Endothelial cell of umbilical vein (primary cell): Measurements from ENCODE around the gene CDCP2. TPM values are rescaled to one million over a fixed set of nuclear protein-coding genes. Genes with fewer than 3 reads are reported as not detected.

Experiments used
- BruUV-seq: library from RNA; stranded (reverse); fragments of 400-500 nt; replicated peaks from 2 replicates; lab custom pipeline; 2021; lab: Mats Ljungman, UMichigan
- CTCF ChIA-PET: fragments of 300-600, 350-600 bp; sonication (Branson Sonifier 250); formaldehyde crosslinking; loops from one replicate; lab custom pipeline; 2021; ENCODE audit warnings: antibody characterized with exemption, inconsistent platforms; lab: Charles Lee
- POLR2A ChIA-PET: fragments of 300-600, 350-600 bp; sonication (Branson Sonifier 250); formaldehyde crosslinking; loops from one replicate; lab custom pipeline; 2021; ENCODE audit warnings: antibody characterized with exemption, inconsistent platforms; lab: Charles Lee
- DNase-seq: peaks from one replicate; pipeline ENCODE4 v3.0.0-alpha.2; 2011; ENCODE audit warnings: low read depth, low spot score
- FAIRE-seq: peaks from 2 replicates; lab custom pipeline; 2011; peaks lifted over from hg19 to GRCh38; lab: Jason Lieb, UNC
- H2AFZ ChIP-seq: 2 replicates; pipeline ENCODE4 v1.6.0; 2012; ENCODE audit warnings: low read depth, low read length, control low read depth, inconsistent platforms
- H3K27ac ChIP-seq: 2 replicates; pipeline ENCODE4 v1.5.1; 2011; ENCODE audit warnings: low read depth, mild to moderate bottlenecking, control low read depth, low read length, moderate library complexity; ENCODE audit not compliant: insufficient read depth
- H3K27me3 ChIP-seq, 2 experiments: 2 replicates each; pipeline versions ENCODE4 v1.6.0 to v1.6.1; 2011; ENCODE audit warnings: low read length in 2 of 2, mixed read lengths in 1 of 2; ENCODE audit not compliant: control insufficient read depth in 2 of 2, insufficient read depth in 2 of 2
- H3K36me3 ChIP-seq, 2 experiments: 2 replicates in 1 of 2; 3 replicates in 1 of 2; pipeline ENCODE4 v1.5.1; 2011; ENCODE audit warnings: low read length in 2 of 2, mild to moderate bottlenecking in 1 of 2, moderate library complexity in 1 of 2; ENCODE audit not compliant: control insufficient read depth in 2 of 2, insufficient read depth in 2 of 2; ENCODE audit errors: extremely low read depth in 1 of 2
- H3K4me1 ChIP-seq: 3 replicates; pipeline ENCODE4 v1.5.1; 2011; ENCODE audit warnings: mild to moderate bottlenecking, low read length; ENCODE audit not compliant: control insufficient read depth, insufficient read depth; ENCODE audit errors: extremely low read depth
- H3K4me2 ChIP-seq: 2 replicates; pipeline ENCODE4 v1.6.1; 2011; ENCODE audit warnings: low read length, control low read depth, mixed read lengths; ENCODE audit not compliant: insufficient read depth
- H3K4me3 ChIP-seq, 3 experiments: fragments of 200-600 bp in 1 of 3; sonication (generic), shearing (Covaris generic) in 1 of 3; replicated peaks in 1 of 3; 2 replicates each; pipeline ENCODE4 v1.5.1; 2011 to 2016; ENCODE audit warnings: control low read depth in 3 of 3, low read length in 3 of 3, mild to moderate bottlenecking in 2 of 3, inconsistent platforms in 1 of 3, low read depth in 1 of 3, moderate library complexity in 1 of 3; ENCODE audit not compliant: insufficient read depth in 1 of 3
- H3K79me2 ChIP-seq: 2 replicates; pipeline ENCODE4 v1.6.0; 2012; ENCODE audit warnings: low read length, inconsistent platforms; ENCODE audit not compliant: control insufficient read depth, insufficient read depth
- H3K9ac ChIP-seq: replicated peaks from 2 replicates; pipeline ENCODE3; 2011; ENCODE audit warnings: low read length, control low read depth; ENCODE audit not compliant: insufficient read depth; ENCODE audit errors: extremely low read depth
- H3K9me1 ChIP-seq: replicated peaks from 3 replicates; pipeline ENCODE4 v1.6.0; 2011; ENCODE audit warnings: mild to moderate bottlenecking, low read length; ENCODE audit not compliant: control insufficient read depth, insufficient read depth; ENCODE audit errors: extremely low read depth
- H3K9me3 ChIP-seq: replicated peaks from 2 replicates; pipeline ENCODE4 v1.5.1; 2012; ENCODE audit warnings: low read length, inconsistent platforms; ENCODE audit not compliant: control insufficient read depth, insufficient read depth
- H4K20me1 ChIP-seq: replicated peaks from 2 replicates; pipeline ENCODE3; 2011; ENCODE audit warnings: mild to moderate bottlenecking, low read length; ENCODE audit not compliant: control insufficient read depth, insufficient read depth; ENCODE audit errors: extremely low read depth
- EZH2 ChIP-seq: IDR thresholded peaks from 2 replicates; pipeline ENCODE4 v1.6.1; 2012; ENCODE audit warnings: borderline replicate concordance, low read depth, mild to moderate bottlenecking, moderate library complexity, low read length, inconsistent platforms; ENCODE audit not compliant: severe bottlenecking
- FOS ChIP-seq: IDR thresholded peaks from 2 replicates; pipeline ENCODE4 v1.6.1; 2011; ENCODE audit warnings: mild to moderate bottlenecking, low read length, moderate library complexity, borderline replicate concordance; ENCODE audit not compliant: insufficient read depth
- GATA2 ChIP-seq: IDR thresholded peaks from 2 replicates; pipeline ENCODE4 v1.7.0; 2011; ENCODE audit warnings: low read depth, mild to moderate bottlenecking, moderate library complexity, mixed read lengths, low read length; ENCODE audit not compliant: insufficient read length, insufficient read depth
- JUN ChIP-seq: IDR thresholded peaks from 2 replicates; pipeline ENCODE4 v1.6.1; 2011; ENCODE audit warnings: borderline replicate concordance, low read depth; ENCODE audit not compliant: insufficient read length, insufficient read depth
- MYC ChIP-seq: IDR thresholded peaks from one replicate; pipeline ENCODE4 v1.6.1; 2011; ENCODE audit warnings: mild to moderate bottlenecking, low read depth, low read length
- POLR2A ChIP-seq: IDR thresholded peaks from 2 replicates; pipeline ENCODE4 v1.6.1; 2012; ENCODE audit warnings: low read depth, mild to moderate bottlenecking, control low read depth, low read length
- POLR2AphosphoS5 ChIP-seq: IDR thresholded peaks from 2 replicates; pipeline ENCODE4 v1.6.1; 2012; ENCODE audit warnings: low read depth, mild to moderate bottlenecking, control low read depth, low read length, moderate library complexity; ENCODE audit not compliant: insufficient read depth
- dilution Hi-C: fragments of 300-500 bp; cut with MboI; formaldehyde crosslinking; loops from one replicate; pipeline ENCODE4 v1.15.0; 2019; ENCODE audit warnings: low sequenced_read_pairs; ENCODE audit not compliant: extremely low pct_ligation_motif_present
- intact Hi-C: fragments of 100-400 bp; cut with micrococcal nuclease; formaldehyde crosslinking; loops from one replicate; pipeline ENCODE4 v1.10.0; 2022
- polyA plus RNA-seq, 4 experiments: library from polyadenylated mRNA; depleted of rRNA in 3 of 4; stranded (reverse) in 3 of 4; unstranded in 1 of 4; fragments of >200 nt; gene quantifications; 2 replicates each; pipeline versions ENCODE4 v1.2.1 to v1.2.3, GENCODE V29; 2011 to 2012; ENCODE audit warnings: missing spikeins in 1 of 4
- total RNA-seq: library from RNA; stranded (reverse); gene quantifications from 2 replicates; pipeline ENCODE4 v1.2.3, GENCODE V29; 2021
- TF ChIP-seq, protein P1 (sequence below): IDR thresholded peaks from 2 replicates; pipeline ENCODE4 v1.6.1; 2011; ENCODE audit not compliant: insufficient read depth, insufficient read length
- TF ChIP-seq, protein P2 (sequence below), 2 donors: IDR thresholded peaks; 1 replicate in 1 of 2; 2 replicates in 1 of 2; pipeline ENCODE4 v1.5.1; 2011; ENCODE audit warnings: low read length in 2 of 2, mild to moderate bottlenecking in 2 of 2, moderate library complexity in 2 of 2, control low read depth in 1 of 2, inconsistent platforms in 1 of 2, low read depth in 1 of 2; ENCODE audit not compliant: insufficient read depth in 1 of 2; ENCODE audit errors: extremely low read depth in 1 of 2

CDCP2 gene
- total and polyA plus RNA-seq, 2 donors (not counting 3 experiments of a cell fraction or from before 2014, with no cell fraction given) = 0.10 TPM; not detected in 1

DNA sequence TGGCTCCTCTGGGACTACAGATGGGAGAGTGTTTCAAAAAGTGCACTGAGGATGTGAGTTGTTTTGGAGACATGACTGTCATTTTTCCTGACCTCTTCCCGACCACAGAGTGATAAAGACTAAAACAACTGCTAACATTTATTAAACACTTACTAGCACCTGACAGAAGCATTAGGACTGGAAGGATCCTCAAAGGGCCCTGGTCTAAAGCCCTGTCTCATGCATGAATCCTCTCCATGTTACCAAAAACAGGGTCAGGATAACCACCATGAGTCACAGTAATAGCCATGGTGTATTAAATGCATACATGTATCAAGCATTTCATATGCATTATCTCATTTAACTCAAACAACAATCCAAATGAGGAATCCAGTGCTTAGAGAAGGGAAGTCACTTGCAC, 35.5 kb upstream of the CDCP2 start:
- Histone ChIP-seq H3K4me2 (no peak overlapping the region), H3K9me1 (no peaks in the 10 kb centered on the region), H3K27ac (no peak overlapping the region), H3K4me1 (no peaks in the 10 kb centered on the region), H3K9me3 (no peaks in the 10 kb centered on the region), H3K9ac (no peak overlapping the region), H3K27me3 (no peaks in the 10 kb centered on the region), H3K36me3 (no peaks in the 10 kb centered on the region), H4K20me1 (no peaks in the 10 kb centered on the region), H2AFZ (no peak overlapping the region), H3K4me3 (no peak overlapping the region), H3K79me2 (no peaks in the 10 kb centered on the region)
- dilution Hi-C loops = no loop called here
- no TSS peak for BruUV-seq
- no peak for TF ChIP-seq MYC
- no peak for TF ChIP-seq JUN
- no peak for TF ChIP-seq GATA2
- no peak for TF ChIP-seq FOS
- no peak for TF ChIP-seq POLR2AphosphoS5
- no peak for TF ChIP-seq EZH2
- TF ChIP-seq, protein P1, sequence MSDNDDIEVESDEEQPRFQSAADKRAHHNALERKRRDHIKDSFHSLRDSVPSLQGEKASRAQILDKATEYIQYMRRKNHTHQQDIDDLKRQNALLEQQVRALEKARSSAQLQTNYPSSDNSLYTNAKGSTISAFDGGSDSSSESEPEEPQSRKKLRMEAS = no peak
- no peak for TF ChIP-seq POLR2A
- TF ChIP-seq, protein P2, sequence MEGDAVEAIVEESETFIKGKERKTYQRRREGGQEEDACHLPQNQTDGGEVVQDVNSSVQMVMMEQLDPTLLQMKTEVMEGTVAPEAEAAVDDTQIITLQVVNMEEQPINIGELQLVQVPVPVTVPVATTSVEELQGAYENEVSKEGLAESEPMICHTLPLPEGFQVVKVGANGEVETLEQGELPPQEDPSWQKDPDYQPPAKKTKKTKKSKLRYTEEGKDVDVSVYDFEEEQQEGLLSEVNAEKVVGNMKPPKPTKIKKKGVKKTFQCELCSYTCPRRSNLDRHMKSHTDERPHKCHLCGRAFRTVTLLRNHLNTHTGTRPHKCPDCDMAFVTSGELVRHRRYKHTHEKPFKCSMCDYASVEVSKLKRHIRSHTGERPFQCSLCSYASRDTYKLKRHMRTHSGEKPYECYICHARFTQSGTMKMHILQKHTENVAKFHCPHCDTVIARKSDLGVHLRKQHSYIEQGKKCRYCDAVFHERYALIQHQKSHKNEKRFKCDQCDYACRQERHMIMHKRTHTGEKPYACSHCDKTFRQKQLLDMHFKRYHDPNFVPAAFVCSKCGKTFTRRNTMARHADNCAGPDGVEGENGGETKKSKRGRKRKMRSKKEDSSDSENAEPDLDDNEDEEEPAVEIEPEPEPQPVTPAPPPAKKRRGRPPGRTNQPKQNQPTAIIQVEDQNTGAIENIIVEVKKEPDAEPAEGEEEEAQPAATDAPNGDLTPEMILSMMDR (IDR thresholded peaks at IDR 0.05; ENCODE audit: extremely low read depth in 1 of 2, insufficient read depth in 1 of 2, low read depth in 1 of 2, low read length in 2 of 2) = no peak
- ChIA-PET POLR2A (no interaction called here), CTCF (no interaction called here)
- intact Hi-C loops = no loop called here
- FAIRE-seq (no peak), DNase-seq (no peak)
